HepG2 (cell line): ENCODE measurements around the gene TMEM239. TPM values are rescaled to one million over a fixed set of nuclear protein-coding genes. Genes with fewer than 3 reads are reported as not detected.
A peak's percentile ranks its signal among the peaks of the same experiment; 100 is the strongest.

ENCODE experiments used
- ATAC-seq: fragments of 200-7000 bp; cut with Tn5 transposase; 3 replicates; pipeline ENCODE4 v1.9.1; 2020; ENCODE audit warnings: mild to moderate bottlenecking, moderate library complexity
- BruUV-seq: library from RNA; stranded (reverse); fragments of 400-500 nt; replicated peaks from 2 replicates; lab custom pipeline; 2021; lab: Mats Ljungman, UMichigan
- CTCF ChIA-PET: fragments of 300-600 bp; formaldehyde crosslinking; extraction: SDS; loops from one replicate; lab custom pipeline; 2021; ENCODE audit warnings: low total read pairs, inconsistent platforms, low intra/inter-chr PET ratio; lab: Yijun Ruan, JAX
- POLR2A ChIA-PET: fragments of 350-600 bp; sonication (Branson Sonifier 250); formaldehyde crosslinking; loops from one replicate; lab custom pipeline; 2020; ENCODE audit warnings: antibody characterized with exemption, inconsistent platforms; lab: Yijun Ruan, JAX
- DNase-seq: peaks from one replicate; pipeline ENCODE4 v3.0.0-alpha.2; 2015; ENCODE audit warnings: low spot score
- FAIRE-seq: peaks from 3 replicates; lab custom pipeline; 2011; peaks lifted over from hg19 to GRCh38; lab: Jason Lieb, UNC
- H2AFZ ChIP-seq: one replicate; pipeline ENCODE4 v1.6.1; 2011; ENCODE audit warnings: low read length, inconsistent platforms
- H3K27ac ChIP-seq: fragments of 300-600 bp; 3 replicates; pipeline ENCODE4 v1.8.0; 2011; ENCODE audit warnings: mixed run types, mild to moderate bottlenecking, mixed read lengths, low read length, inconsistent platforms; ENCODE audit not compliant: insufficient read depth; ENCODE audit errors: extremely low read length
- H3K27me3 ChIP-seq, 2 experiments: fragments of 200-600 bp in 1 of 2; 2 replicates in 1 of 2; 3 replicates in 1 of 2; pipeline versions ENCODE4 v1.6.0 to v1.8.0; 2011; ENCODE audit warnings: low read length in 2 of 2, mild to moderate bottlenecking in 2 of 2, moderate library complexity in 2 of 2, inconsistent platforms in 1 of 2; ENCODE audit not compliant: insufficient read depth in 2 of 2, control insufficient read depth in 1 of 2
- H3K36me3 ChIP-seq, 2 experiments: fragments of 200-600 bp in 1 of 2; replicated peaks in 1 of 2; 2 replicates in 1 of 2; 3 replicates in 1 of 2; pipeline versions ENCODE4 v1.5.1 to v1.8.0; 2011; ENCODE audit warnings: low read length in 2 of 2, inconsistent platforms in 1 of 2; ENCODE audit not compliant: insufficient read depth in 2 of 2, control insufficient read depth in 1 of 2
- H3K4me1 ChIP-seq: 2 replicates; pipeline ENCODE4 v1.5.1; 2012; ENCODE audit warnings: low read length, inconsistent platforms; ENCODE audit not compliant: insufficient read depth
- H3K4me2 ChIP-seq: 2 replicates; pipeline ENCODE4 v1.6.0; 2011; ENCODE audit warnings: low read depth, low read length, inconsistent platforms
- H3K4me3 ChIP-seq, 3 experiments: fragments of 200-600 bp in 1 of 3; sonication (generic), shearing (Covaris generic) in 1 of 3; replicated peaks in 1 of 3; 2 replicates each; pipeline ENCODE4 v1.5.1; 2011 to 2016; ENCODE audit warnings: low read length in 3 of 3, inconsistent platforms in 2 of 3, low read depth in 2 of 3, mild to moderate bottlenecking in 2 of 3, control low read depth in 1 of 3, mixed read lengths in 1 of 3; ENCODE audit not compliant: insufficient read depth in 1 of 3
- H3K79me2 ChIP-seq: one replicate; pipeline ENCODE4 v1.6.1; 2011; ENCODE audit warnings: low read length, inconsistent platforms; ENCODE audit not compliant: insufficient read depth
- H3K9ac ChIP-seq: 2 replicates; pipeline ENCODE4 v1.6.0; 2011; ENCODE audit warnings: mild to moderate bottlenecking, low read depth, low read length, inconsistent platforms; ENCODE audit not compliant: insufficient read depth
- H3K9me3 ChIP-seq: 2 replicates; pipeline ENCODE4 v1.5.1; 2012; ENCODE audit warnings: mild to moderate bottlenecking, low read length
- H4K20me1 ChIP-seq: 2 replicates; pipeline ENCODE4 v1.6.0; 2011; ENCODE audit warnings: inconsistent platforms, mild to moderate bottlenecking, low read length, moderate library complexity; ENCODE audit not compliant: insufficient read depth
- BHLHE40 ChIP-seq: IDR thresholded peaks from 2 replicates; pipeline ENCODE4 v1.6.1; 2011; ENCODE audit warnings: low read length, improper control_type of control experiment
- DPF2 ChIP-seq: sonication (generic); formaldehyde crosslinking; IDR thresholded peaks from 2 replicates; pipeline ENCODE4 v1.4.0; 2020; ENCODE audit warnings: mild to moderate bottlenecking, low read depth, missing genetic modification reagents, borderline replicate concordance
- HCFC1 ChIP-seq: fragments of 150-350 bp; IDR thresholded peaks from 2 replicates; pipeline ENCODE4 v1.6.1; 2014; ENCODE audit warnings: low read depth, low read length
- HNF4A ChIP-seq: sonication (generic); formaldehyde crosslinking; IDR thresholded peaks from 2 replicates; pipeline ENCODE4 v1.4.0; 2020; ENCODE audit warnings: missing genetic modification reagents
- KDM6A ChIP-seq: IDR thresholded peaks from 2 replicates; pipeline ENCODE4 v1.6.1; 2016; ENCODE audit warnings: low read depth
- LCORL ChIP-seq, 2 experiments: fragments of 450-650 bp in 1 of 2; sonication (generic) in 1 of 2; formaldehyde crosslinking in 1 of 2; IDR thresholded peaks; 2 replicates each; pipeline versions ENCODE4 v1.5.0 to v1.6.1; 2017 to 2020; ENCODE audit warnings: antibody characterized with exemption in 1 of 2, missing genetic modification reagents in 1 of 2
- MAFK ChIP-seq, 2 experiments: IDR thresholded peaks in 1 of 2; conservative IDR thresholded peaks in 1 of 2; 2 replicates each; pipeline ENCODE4 v1.6.1; 2011; ENCODE audit warnings: improper control_type of control experiment in 2 of 2, low read length in 2 of 2
- SOX6 ChIP-seq, 2 experiments: fragments of 450-650 bp in 1 of 2; sonication (generic) in 1 of 2; formaldehyde crosslinking in 1 of 2; IDR thresholded peaks; 2 replicates each; pipeline versions ENCODE4 v1.4.0 to v1.6.1; 2017 to 2020; ENCODE audit warnings: antibody characterized with exemption in 1 of 2, mild to moderate bottlenecking in 1 of 2, missing genetic modification reagents in 1 of 2
- TBX2 ChIP-seq: sonication (generic); formaldehyde crosslinking; IDR thresholded peaks from 2 replicates; pipeline ENCODE4 v1.5.0; 2020; ENCODE audit warnings: missing genetic modification reagents, mild to moderate bottlenecking, borderline replicate concordance
- TEAD3 ChIP-seq: optimal IDR thresholded peaks from 2 replicates; pipeline ENCODE3; 2016; ENCODE audit warnings: borderline replicate concordance
- ZC3H4 ChIP-seq: sonication (generic); formaldehyde crosslinking; IDR thresholded peaks from 2 replicates; pipeline ENCODE4 v1.4.0; 2020; ENCODE audit warnings: missing genetic modification reagents, borderline replicate concordance
- ZFP1 ChIP-seq: IDR thresholded peaks from 2 replicates; pipeline ENCODE4 v1.6.1; 2016
- ZNF766 ChIP-seq: sonication (generic); formaldehyde crosslinking; IDR thresholded peaks from 2 replicates; pipeline ENCODE4 v1.5.0; 2020; ENCODE audit warnings: missing genetic modification reagents, borderline replicate concordance
- ZSCAN25 ChIP-seq: sonication (generic); formaldehyde crosslinking; IDR thresholded peaks from 2 replicates; pipeline ENCODE4 v1.8.0; 2022; ENCODE audit warnings: mild to moderate bottlenecking, missing genetic modification reagents
- WGBS: methylation state at CpG from one replicate; pipeline ENCODE4 v1.1.6; 2017; ENCODE audit warnings: low lambda C conversion rate; 5-methylcytosine and 5-hydroxymethylcytosine counted together
- in situ Hi-C: cut with HindIII; loops from 2 replicates; pipeline ENCODE4 v1.10.0; 2017; ENCODE audit warnings: low pct_unique_long_range_greater_than_20kb; ENCODE audit not compliant: extremely low pct_ligation_motif_present
- intact Hi-C: fragments of 100-400 bp; cut with micrococcal nuclease; formaldehyde crosslinking; loops from one replicate; pipeline ENCODE4 v1.10.0; 2022; ENCODE audit not compliant: unreplicated experiment
- polyA plus RNA-seq, 8 experiments: library from polyadenylated mRNA; depleted of rRNA in 3 of 8; stranded (reverse) in 7 of 8; unstranded in 1 of 8; fragments of >200 nt; fragmentation: Illumina TruSeq in 4 of 8; extraction: Trizol in 4 of 8; gene quantifications; 2 replicates each; pipeline versions ENCODE4 v1.2.1 to v1.2.3, GENCODE V29; 2011 to 2016; ENCODE audit warnings: low read depth in 4 of 8, missing spikeins in 1 of 8, mixed read lengths in 1 of 8; ENCODE audit not compliant: insufficient read depth in 1 of 8
- total RNA-seq, 5 experiments: library from RNA; depleted of rRNA; stranded (reverse); fragments of >200 nt; fragmentation: Illumina TruSeq; extraction: Trizol; gene quantifications; 2 replicates each; pipeline ENCODE4 v1.2.3, GENCODE V29; 2016; ENCODE audit warnings: low read depth in 1 of 5
- TF ChIP-seq, protein P1 (sequence below), 2 experiments: sonication (generic) in 1 of 2; formaldehyde crosslinking in 1 of 2; IDR thresholded peaks; 2 replicates each; pipeline versions ENCODE4 v1.5.1 to v1.6.1; 2011 to 2020; ENCODE audit warnings: borderline replicate concordance in 1 of 2, low read depth in 1 of 2, low read length in 1 of 2, mild to moderate bottlenecking in 1 of 2, missing genetic modification reagents in 1 of 2, moderate library complexity in 1 of 2
- TF ChIP-seq, protein P2 (sequence below): sonication (generic); formaldehyde crosslinking; IDR thresholded peaks from 2 replicates; pipeline ENCODE4 v1.4.0; 2020; ENCODE audit warnings: missing genetic modification reagents
- TF ChIP-seq, protein P3 (sequence below): sonication (generic); formaldehyde crosslinking; IDR thresholded peaks from 2 replicates; pipeline ENCODE4 v1.4.0; 2020; ENCODE audit warnings: missing genetic modification reagents, mild to moderate bottlenecking, borderline replicate concordance
- TF ChIP-seq, protein P4 (sequence below): sonication (generic); formaldehyde crosslinking; IDR thresholded peaks from 2 replicates; pipeline ENCODE4 v1.8.0; 2023; ENCODE audit warnings: mild to moderate bottlenecking, missing genetic modification reagents

TMEM239 gene
- total and polyA plus RNA-seq, 2 of the 13 experiments (the other 11 are each of a cell fraction or from before 2014, with no cell fraction given): not detected

DNA sequence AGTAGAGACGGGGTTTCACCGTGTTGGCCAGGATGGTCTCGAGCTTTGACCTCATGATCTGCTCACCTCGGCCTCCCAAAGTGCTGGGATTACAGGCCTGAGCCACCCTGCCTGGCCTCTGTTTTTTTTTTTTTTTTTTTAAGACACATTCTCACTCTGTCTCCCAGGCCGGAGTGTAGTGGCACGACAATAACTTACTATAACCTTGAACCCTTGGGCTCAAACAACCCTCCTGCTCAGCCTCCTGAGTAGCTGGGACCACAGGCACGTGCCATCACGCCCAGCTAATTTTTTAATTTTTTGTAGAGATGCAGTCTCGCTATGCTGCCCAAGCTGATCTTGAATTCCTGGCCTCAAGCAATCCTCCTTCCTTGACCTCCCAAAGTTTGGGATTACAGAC, 42.4 kb upstream of the TMEM239 start:
- WGBS: 5% methylated on average over 9 of the region's 9 CpGs
- Histone ChIP-seq H3K9me3 (peaks cover 4% of the 10 kb centered on the region; the same call in 1 of the 2 replicates), H2AFZ (no peak overlapping the region), H3K79me2 (no peaks in the 10 kb centered on the region), H4K20me1 (no peaks in the 10 kb centered on the region), H3K36me3 (no peaks in the 10 kb centered on the region), H3K27me3 (peaks cover 6 to 29% of the 10 kb centered on the region in 2 experiments; a peak in 4 of 5 replicates), H3K4me2 (no peak overlapping the region), H3K27ac (no peak overlapping the region), H3K4me3 (no peak overlapping the region), H3K4me1 (peaks cover 15% of the 10 kb centered on the region), H3K9ac (no peak overlapping the region)
- intact Hi-C loops (no loop called here), in situ Hi-C loops (no loop called here)
- CTCF ChIA-PET: no interaction called here
- ATAC-seq (no peak), FAIRE-seq (no peak), DNase-seq (peak; percentile 28)
- no TSS peak for BruUV-seq
- POLR2A ChIA-PET: interaction anchor here (1.7 kb wide), 1 partner anchor 22 kb away, joined by 3 read pairs; no protein-coding TSS in a partner anchor
- TF ChIP-seq ZC3H4 (CRISPR knock-in tag) (no peak), MAFK (conservative IDR thresholded peaks at IDR 0.05 in 1 of 2, IDR thresholded peaks at IDR 0.05 in 1 of 2; ENCODE audit: low read length in 2 of 2) (no peak), KDM6A (CRISPR knock-in tag) (no peak), HCFC1 (no peak), BHLHE40 (peak; percentile 65; the same call in 1 of the 2 replicates), DPF2 (CRISPR knock-in tag) (no peak), ZFP1 (CRISPR knock-in tag) (no peak), HNF4A (CRISPR knock-in tag) (peak; percentile 32; the same call in 1 of the 2 replicates), ZNF766 (CRISPR knock-in tag) (no peak), LCORL (IDR thresholded peaks at IDR 0.05) (no peak), LCORL (CRISPR knock-in tag; IDR thresholded peaks at IDR 0.05) (peak; percentile 50; the same call in 1 of the 2 replicates), SOX6 (IDR thresholded peaks at IDR 0.05) (no peak), SOX6 (CRISPR knock-in tag; IDR thresholded peaks at IDR 0.05) (0 out of 2 replicates have a peak, but pooled peaks have one; percentile 11), TBX2 (peak; percentile 21; the same call in 1 of the 2 replicates), ZSCAN25 (no peak), TEAD3 (CRISPR knock-in tag) (peak; percentile 11)
- TF ChIP-seq, protein P1, sequence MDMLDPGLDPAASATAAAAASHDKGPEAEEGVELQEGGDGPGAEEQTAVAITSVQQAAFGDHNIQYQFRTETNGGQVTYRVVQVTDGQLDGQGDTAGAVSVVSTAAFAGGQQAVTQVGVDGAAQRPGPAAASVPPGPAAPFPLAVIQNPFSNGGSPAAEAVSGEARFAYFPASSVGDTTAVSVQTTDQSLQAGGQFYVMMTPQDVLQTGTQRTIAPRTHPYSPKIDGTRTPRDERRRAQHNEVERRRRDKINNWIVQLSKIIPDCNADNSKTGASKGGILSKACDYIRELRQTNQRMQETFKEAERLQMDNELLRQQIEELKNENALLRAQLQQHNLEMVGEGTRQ (IDR thresholded peaks at IDR 0.05; ENCODE audit: low read depth, low read length): no peak
- TF ChIP-seq, protein P1 (CRISPR knock-in tag; IDR thresholded peaks at IDR 0.05; ENCODE audit: borderline replicate concordance): peak; percentile 24; the same call in 1 of the 2 replicates
- TF ChIP-seq, protein P2, sequence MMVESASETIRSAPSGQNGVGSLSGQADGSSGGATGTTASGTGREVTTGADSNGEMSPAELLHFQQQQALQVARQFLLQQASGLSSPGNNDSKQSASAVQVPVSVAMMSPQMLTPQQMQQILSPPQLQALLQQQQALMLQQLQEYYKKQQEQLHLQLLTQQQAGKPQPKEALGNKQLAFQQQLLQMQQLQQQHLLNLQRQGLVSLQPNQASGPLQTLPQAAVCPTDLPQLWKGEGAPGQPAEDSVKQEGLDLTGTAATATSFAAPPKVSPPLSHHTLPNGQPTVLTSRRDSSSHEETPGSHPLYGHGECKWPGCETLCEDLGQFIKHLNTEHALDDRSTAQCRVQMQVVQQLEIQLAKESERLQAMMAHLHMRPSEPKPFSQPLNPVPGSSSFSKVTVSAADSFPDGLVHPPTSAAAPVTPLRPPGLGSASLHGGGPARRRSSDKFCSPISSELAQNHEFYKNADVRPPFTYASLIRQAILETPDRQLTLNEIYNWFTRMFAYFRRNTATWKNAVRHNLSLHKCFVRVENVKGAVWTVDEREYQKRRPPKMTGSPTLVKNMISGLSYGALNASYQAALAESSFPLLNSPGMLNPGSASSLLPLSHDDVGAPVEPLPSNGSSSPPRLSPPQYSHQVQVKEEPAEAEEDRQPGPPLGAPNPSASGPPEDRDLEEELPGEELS (CRISPR knock-in tag): 0 out of 2 replicates have a peak, but pooled peaks have one; percentile 25
- TF ChIP-seq, protein P3, sequence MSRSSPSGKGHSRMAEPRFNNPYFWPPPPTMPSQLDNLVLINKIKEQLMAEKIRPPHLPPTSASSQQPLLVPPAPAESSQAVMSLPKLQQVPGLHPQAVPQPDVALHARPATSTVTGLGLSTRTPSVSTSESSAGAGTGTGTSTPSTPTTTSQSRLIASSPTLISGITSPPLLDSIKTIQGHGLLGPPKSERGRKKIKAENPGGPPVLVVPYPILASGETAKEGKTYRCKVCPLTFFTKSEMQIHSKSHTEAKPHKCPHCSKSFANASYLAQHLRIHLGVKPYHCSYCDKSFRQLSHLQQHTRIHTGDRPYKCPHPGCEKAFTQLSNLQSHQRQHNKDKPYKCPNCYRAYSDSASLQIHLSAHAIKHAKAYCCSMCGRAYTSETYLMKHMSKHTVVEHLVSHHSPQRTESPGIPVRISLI (CRISPR knock-in tag): peak; percentile 67
- TF ChIP-seq, protein P4, sequence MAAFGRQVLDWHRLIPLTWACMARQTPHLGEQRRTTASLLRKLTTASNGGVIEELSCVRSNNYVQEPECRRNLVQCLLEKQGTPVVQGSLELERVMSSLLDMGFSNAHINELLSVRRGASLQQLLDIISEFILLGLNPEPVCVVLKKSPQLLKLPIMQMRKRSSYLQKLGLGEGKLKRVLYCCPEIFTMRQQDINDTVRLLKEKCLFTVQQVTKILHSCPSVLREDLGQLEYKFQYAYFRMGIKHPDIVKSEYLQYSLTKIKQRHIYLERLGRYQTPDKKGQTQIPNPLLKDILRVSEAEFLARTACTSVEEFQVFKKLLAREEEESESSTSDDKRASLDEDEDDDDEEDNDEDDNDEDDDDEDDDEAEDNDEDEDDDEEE (CRISPR knock-in tag): no peak
